Upper lobe of left lung (tissue), 6 donors: ENCODE data around the gene ANAPC2. TPM values are rescaled to one million over a fixed set of nuclear protein-coding genes. Genes with fewer than 3 reads are reported as not detected.
A peak's percentile ranks its signal among the peaks of the same experiment; 100 is the strongest.

Source experiments
- ATAC-seq, 2 donors: fragments of 200-7000 bp; cut with Tn5 transposase; one replicate each; pipeline ENCODE4 v1.9.1; 2022; ENCODE audit warnings: mild to moderate bottlenecking in 2 of 2, moderate library complexity in 2 of 2; ENCODE audit not compliant: low FRiP score in 2 of 2
- DNase-seq, 2 donors: peaks; one replicate each; pipeline ENCODE4 v3.0.0-alpha.2; 2019 to 2020
- H3K27ac ChIP-seq, 4 donors: fragments of 200-600 bp; sonication (generic); one replicate each; pipeline ENCODE4 v1.5.1; 2016 to 2019
- H3K27me3 ChIP-seq, 4 donors: fragments of 200-600 bp; sonication (generic); one replicate each; pipeline ENCODE4 v1.5.1; 2017 to 2019
- H3K36me3 ChIP-seq, 4 donors: fragments of 200-600 bp; sonication (generic); one replicate each; pipeline ENCODE4 v1.5.1; 2016 to 2019
- H3K4me1 ChIP-seq, 4 donors: fragments of 200-600 bp; sonication (generic); one replicate each; pipeline ENCODE4 v1.5.1; 2018 to 2019
- H3K4me3 ChIP-seq, 4 donors: fragments of 200-600 bp; sonication (generic); one replicate each; pipeline ENCODE4 v1.5.1; 2017 to 2019; ENCODE audit warnings: mild to moderate bottlenecking in 2 of 4, moderate library complexity in 1 of 4
- H3K9me3 ChIP-seq, 4 donors: fragments of 200-600 bp; sonication (generic); one replicate each; pipeline ENCODE4 v1.5.1; 2018 to 2019
- CTCF ChIP-seq, 6 experiments: fragments of 450-650 bp in 4 of 6; fragments of 200-600 bp in 2 of 6; sonication (generic) in 2 of 6; IDR thresholded peaks; one replicate each; pipeline ENCODE4 v1.5.1; 2016 to 2019; ENCODE audit warnings: antibody characterized with exemption in 6 of 6
- EP300 ChIP-seq, 4 donors: sonication (generic); formaldehyde crosslinking; IDR thresholded peaks; one replicate each; pipeline ENCODE4 v1.5.1; 2017; ENCODE audit warnings: antibody characterized with exemption in 4 of 4, control low read depth in 2 of 4
- POLR2A ChIP-seq, 4 donors: fragments of 450-650 bp; IDR thresholded peaks; one replicate each; pipeline ENCODE4 v1.5.1; 2016 to 2017; ENCODE audit warnings: antibody characterized with exemption in 4 of 4, mild to moderate bottlenecking in 2 of 4
- POLR2AphosphoS5 ChIP-seq, 2 donors: sonication (generic); formaldehyde crosslinking; IDR thresholded peaks; one replicate each; pipeline ENCODE4 v1.5.1; 2017; ENCODE audit warnings: antibody characterized with exemption in 2 of 2
- WGBS, 2 donors: methylation state at CpG; one replicate each; pipeline ENCODE4 v1.1.5; 2017 to 2018; 5-methylcytosine and 5-hydroxymethylcytosine counted together
- total RNA-seq, 6 donors: library from RNA; depleted of rRNA in 4 of 6; stranded (reverse); fragments of >200 nt in 4 of 6; gene quantifications; one replicate each; pipeline versions ENCODE4 v1.1.0 to v1.2.1, GENCODE V29; 2016 to 2021
- donor health status: DM: no; HTN: no; CAD: no; lungs with moderate emphysema.
- donor health status: DM: no; HTN: yes; CAD: no; lungs with severe emphysema.

The ANAPC2 gene
- total RNA-seq, 6 donors from 2014 or later = 31.9 to 174 (median 67.3) TPM

GRCh38 chr9:137148242-137148641 is 40.1 kb downstream of the ANAPC2 start:
- 63 to 73% methylated on average over 15 to 27 of the region's 27 CpGs for WGBS, 2 donors
- TF ChIP-seq EP300 (IDR thresholded peaks at IDR 0.05) = no peak
- no peak for TF ChIP-seq CTCF (IDR thresholded peaks at IDR 0.05)
- no peak for TF ChIP-seq POLR2AphosphoS5 (IDR thresholded peaks at IDR 0.05)
- TF ChIP-seq POLR2A (IDR thresholded peaks at IDR 0.05) = no peak
- Histone ChIP-seq H3K4me1 (no peaks in the 10 kb centered on the region), H3K27ac (no peak overlapping the region), H3K27me3 (peaks cover 0 to 8% (median 0%) of the 10 kb centered on the region in 4 donors), H3K36me3 (no peaks in the 10 kb centered on the region), H3K4me3 (no peak overlapping the region), H3K9me3 (peaks cover 0 to 6% (median 0%) of the 10 kb centered on the region in 4 donors)
- ATAC-seq = no peak
- DNase-seq = peak in 1 of 2 donors; percentile 72

GRCh38 chr9:137147793-137148160 is 40.6 kb downstream of the ANAPC2 start:
- H3K9me3 ChIP-seq = peaks cover 0 to 6% (median 0%) of the 10 kb centered on the region in 4 donors
- WGBS, 2 donors = 19 to 23% methylated on average over 11 to 22 of the region's 24 CpGs
- ATAC-seq (no peak), DNase-seq (peak in 1 of 2 donors; percentile 74)
- TF ChIP-seq POLR2A (IDR thresholded peaks at IDR 0.05) (no peak), EP300 (IDR thresholded peaks at IDR 0.05) (no peak), CTCF (IDR thresholded peaks at IDR 0.05) (no peak), POLR2AphosphoS5 (IDR thresholded peaks at IDR 0.05) (no peak)
- peaks cover 0 to 8% (median 0%) of the 10 kb centered on the region in 4 donors for H3K27me3 ChIP-seq
- H3K4me3 ChIP-seq = no peak overlapping the region
- no peaks in the 10 kb centered on the region for H3K36me3 ChIP-seq
- no peak overlapping the region for H3K27ac ChIP-seq
- H3K4me1 ChIP-seq = no peaks in the 10 kb centered on the region

DNA sequence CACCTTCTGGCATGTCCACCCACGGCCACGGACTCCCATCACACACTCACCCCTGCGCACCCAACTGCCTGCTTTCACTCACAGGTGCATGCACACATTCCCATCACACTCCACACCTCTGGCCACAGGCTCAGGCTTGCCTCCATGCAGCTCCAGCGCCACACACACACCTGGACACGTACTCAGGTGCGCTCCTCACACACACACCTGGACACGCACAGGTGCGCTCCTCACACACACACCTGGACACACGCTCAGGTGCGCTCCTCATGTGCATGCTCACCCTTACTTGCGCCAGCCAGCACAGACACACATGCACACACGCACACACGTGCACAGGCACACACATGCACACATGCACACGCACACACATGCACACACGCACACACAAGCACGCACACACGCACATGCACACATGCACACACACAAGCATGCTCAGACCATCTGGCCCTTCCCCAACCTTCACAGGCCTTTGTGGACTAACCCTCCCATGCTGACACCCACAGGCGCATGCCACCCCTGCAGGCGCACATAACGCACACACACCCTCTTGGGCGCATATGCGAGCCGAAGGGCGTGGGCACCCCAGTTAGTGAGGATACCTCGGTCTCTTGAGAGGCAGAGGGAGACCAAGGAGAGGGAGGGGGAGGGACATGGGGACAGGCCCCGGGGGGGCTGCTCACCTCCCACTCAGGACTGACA is 41.1 kb downstream of the ANAPC2 start:
- 78 to 90% methylated on average over 17 to 26 of the region's 26 CpGs for WGBS, 2 donors
- Histone ChIP-seq H3K27ac (no peak overlapping the region), H3K4me1 (no peaks in the 10 kb centered on the region), H3K36me3 (no peaks in the 10 kb centered on the region), H3K4me3 (no peak overlapping the region), H3K9me3 (peaks cover 0 to 6% (median 0%) of the 10 kb centered on the region in 4 donors), H3K27me3 (peaks cover 0 to 11% (median 0%) of the 10 kb centered on the region in 4 donors)
- no peak for TF ChIP-seq CTCF (IDR thresholded peaks at IDR 0.05)
- TF ChIP-seq POLR2AphosphoS5 (IDR thresholded peaks at IDR 0.05) = no peak
- no peak for TF ChIP-seq EP300 (IDR thresholded peaks at IDR 0.05)
- no peak for TF ChIP-seq POLR2A (IDR thresholded peaks at IDR 0.05)
- peak in 1 of 2 donors; percentile 50 for DNase-seq
- no peak for ATAC-seq

- H3K27me3 ChIP-seq = peaks cover 0 to 17% (median 0%) of the 10 kb centered on the region in 4 donors
- no peaks in the 10 kb centered on the region for H3K36me3 ChIP-seq
- 43 to 70% methylated on average over 4 to 9 of the region's 9 CpGs for WGBS, 2 donors
- DNase-seq = peak in 1 of 2 donors; percentile 45
- H3K9me3 ChIP-seq = peaks cover 0 to 6% (median 0%) of the 10 kb centered on the region in 4 donors
- no peak overlapping the region for H3K27ac ChIP-seq
- H3K4me3 ChIP-seq = no peak overlapping the region
- TF ChIP-seq EP300 (IDR thresholded peaks at IDR 0.05) = no peak
- no peak for ATAC-seq
- no peaks in the 10 kb centered on the region for H3K4me1 ChIP-seq
These were observed 41.8 kb downstream of the ANAPC2 start for GRCh38 chr9:137146527-137146918.

- no peaks in the 10 kb centered on the region for H3K36me3 ChIP-seq
- no peak for TF ChIP-seq CTCF (IDR thresholded peaks at IDR 0.05)
- no peak for TF ChIP-seq EP300 (IDR thresholded peaks at IDR 0.05)
- no peak for TF ChIP-seq POLR2AphosphoS5 (IDR thresholded peaks at IDR 0.05)
- no peak for TF ChIP-seq POLR2A (IDR thresholded peaks at IDR 0.05)
- no peak overlapping the region for H3K27ac ChIP-seq
- ATAC-seq = no peak
- peaks cover 0 to 22% (median 0%) of the 10 kb centered on the region in 4 donors for H3K27me3 ChIP-seq
- H3K4me3 ChIP-seq = no peak overlapping the region
- 53 to 63% methylated on average over 24 to 34 of the region's 49 CpGs for WGBS, 2 donors
- DNase-seq = peak in 1 of 2 donors; percentile 82
- H3K9me3 ChIP-seq = peaks cover 0 to 4% (median 0%) of the 10 kb centered on the region in 4 donors
- no peaks in the 10 kb centered on the region for H3K4me1 ChIP-seq
These were observed 42.4 kb downstream of the ANAPC2 start for GRCh38 chr9:137145731-137146526.
